PFSK-1 (cell line): ENCODE data around the gene DMC1.

Experiments used
- POLR2AphosphoS5 ChIP-seq: IDR thresholded peaks from 2 replicates; pipeline ENCODE4 v1.6.1; 2012; ENCODE audit warnings: low read depth, mild to moderate bottlenecking, control low read depth, low read length, moderate library complexity
- SIN3A ChIP-seq: IDR thresholded peaks from 2 replicates; pipeline ENCODE4 v1.6.1; 2012; ENCODE audit warnings: mild to moderate bottlenecking, low read length, moderate library complexity, borderline replicate concordance; ENCODE audit not compliant: insufficient read depth
- TF ChIP-seq, protein P1 (sequence below), 2 experiments: IDR thresholded peaks; 2 replicates each; pipeline versions ENCODE4 v1.6.1 to v1.8.0; 2011 to 2012; ENCODE audit warnings: low read depth in 2 of 2, low read length in 2 of 2, control low read depth in 1 of 2, inconsistent platforms in 1 of 2, mild to moderate bottlenecking in 1 of 2, moderate library complexity in 1 of 2; ENCODE audit not compliant: insufficient read depth in 1 of 2

DNA sequence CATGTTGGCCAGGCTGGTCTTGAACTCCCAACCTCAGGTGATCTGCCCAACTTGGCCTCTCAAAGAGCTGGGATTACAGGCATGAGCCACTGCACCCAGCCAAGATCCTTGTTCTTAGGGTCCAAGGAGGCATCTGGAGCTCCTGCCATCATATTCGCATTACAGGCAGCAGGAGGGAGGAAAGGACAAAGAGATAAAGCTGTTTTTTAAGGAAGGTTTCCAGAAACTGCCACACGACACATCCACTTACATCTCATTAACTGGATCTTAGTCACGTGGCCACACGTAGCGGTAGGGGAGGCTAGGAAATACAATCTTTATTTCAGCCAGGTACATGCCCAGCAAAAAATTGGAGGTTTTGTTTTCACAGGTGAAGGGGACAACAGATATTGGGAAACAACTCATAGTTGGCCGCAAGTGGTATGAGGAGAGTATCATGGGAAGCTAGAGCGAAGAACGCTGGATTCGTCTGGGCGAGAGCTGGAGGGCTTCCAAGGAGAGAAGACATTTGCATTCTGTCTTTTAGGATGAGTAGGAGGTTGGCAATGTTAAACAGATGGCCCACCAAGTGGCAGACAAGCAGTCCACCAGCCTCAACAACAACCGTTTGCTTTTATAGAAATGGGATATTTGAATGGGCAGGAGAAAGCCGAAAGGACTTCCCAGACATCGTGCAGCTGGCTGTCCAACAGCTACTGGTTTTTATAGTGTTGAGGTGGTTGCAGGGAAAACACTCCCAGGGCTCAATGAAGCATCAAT, 39.2 kb upstream of the DMC1 start:
- no peak for TF ChIP-seq POLR2AphosphoS5
- no peak for TF ChIP-seq SIN3A
- TF ChIP-seq, protein P1, sequence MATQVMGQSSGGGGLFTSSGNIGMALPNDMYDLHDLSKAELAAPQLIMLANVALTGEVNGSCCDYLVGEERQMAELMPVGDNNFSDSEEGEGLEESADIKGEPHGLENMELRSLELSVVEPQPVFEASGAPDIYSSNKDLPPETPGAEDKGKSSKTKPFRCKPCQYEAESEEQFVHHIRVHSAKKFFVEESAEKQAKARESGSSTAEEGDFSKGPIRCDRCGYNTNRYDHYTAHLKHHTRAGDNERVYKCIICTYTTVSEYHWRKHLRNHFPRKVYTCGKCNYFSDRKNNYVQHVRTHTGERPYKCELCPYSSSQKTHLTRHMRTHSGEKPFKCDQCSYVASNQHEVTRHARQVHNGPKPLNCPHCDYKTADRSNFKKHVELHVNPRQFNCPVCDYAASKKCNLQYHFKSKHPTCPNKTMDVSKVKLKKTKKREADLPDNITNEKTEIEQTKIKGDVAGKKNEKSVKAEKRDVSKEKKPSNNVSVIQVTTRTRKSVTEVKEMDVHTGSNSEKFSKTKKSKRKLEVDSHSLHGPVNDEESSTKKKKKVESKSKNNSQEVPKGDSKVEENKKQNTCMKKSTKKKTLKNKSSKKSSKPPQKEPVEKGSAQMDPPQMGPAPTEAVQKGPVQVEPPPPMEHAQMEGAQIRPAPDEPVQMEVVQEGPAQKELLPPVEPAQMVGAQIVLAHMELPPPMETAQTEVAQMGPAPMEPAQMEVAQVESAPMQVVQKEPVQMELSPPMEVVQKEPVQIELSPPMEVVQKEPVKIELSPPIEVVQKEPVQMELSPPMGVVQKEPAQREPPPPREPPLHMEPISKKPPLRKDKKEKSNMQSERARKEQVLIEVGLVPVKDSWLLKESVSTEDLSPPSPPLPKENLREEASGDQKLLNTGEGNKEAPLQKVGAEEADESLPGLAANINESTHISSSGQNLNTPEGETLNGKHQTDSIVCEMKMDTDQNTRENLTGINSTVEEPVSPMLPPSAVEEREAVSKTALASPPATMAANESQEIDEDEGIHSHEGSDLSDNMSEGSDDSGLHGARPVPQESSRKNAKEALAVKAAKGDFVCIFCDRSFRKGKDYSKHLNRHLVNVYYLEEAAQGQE (IDR thresholded peaks at IDR 0.05; ENCODE audit: insufficient read depth in 1 of 2, low read depth in 2 of 2, low read length in 2 of 2), result no peak
